Cardiac fibroblast (primary cell): ENCODE data around the gene OMA1.
A peak's percentile ranks its signal among the peaks of the same experiment; 100 is the strongest.

ENCODE experiments used
- DNase-seq, 2 donors: peaks; one replicate each; pipeline versions ENCODE4 v3.0.0 to v3.0.0-alpha.2; 2010; ENCODE audit warnings: low read depth in 2 of 2
- H3K4me3 ChIP-seq, 2 donors: replicated peaks in 1 of 2; 1 replicate in 1 of 2; 2 replicates in 1 of 2; pipeline ENCODE4 v1.5.1; 2011; ENCODE audit warnings: low read depth in 2 of 2, low read length in 2 of 2, mild to moderate bottlenecking in 2 of 2, moderate library complexity in 1 of 2
- CTCF ChIP-seq: IDR thresholded peaks from one replicate; pipeline ENCODE4 v1.5.1; 2011; ENCODE audit warnings: low read depth, mild to moderate bottlenecking, low read length, inconsistent platforms

Gene OMA1

DNA sequence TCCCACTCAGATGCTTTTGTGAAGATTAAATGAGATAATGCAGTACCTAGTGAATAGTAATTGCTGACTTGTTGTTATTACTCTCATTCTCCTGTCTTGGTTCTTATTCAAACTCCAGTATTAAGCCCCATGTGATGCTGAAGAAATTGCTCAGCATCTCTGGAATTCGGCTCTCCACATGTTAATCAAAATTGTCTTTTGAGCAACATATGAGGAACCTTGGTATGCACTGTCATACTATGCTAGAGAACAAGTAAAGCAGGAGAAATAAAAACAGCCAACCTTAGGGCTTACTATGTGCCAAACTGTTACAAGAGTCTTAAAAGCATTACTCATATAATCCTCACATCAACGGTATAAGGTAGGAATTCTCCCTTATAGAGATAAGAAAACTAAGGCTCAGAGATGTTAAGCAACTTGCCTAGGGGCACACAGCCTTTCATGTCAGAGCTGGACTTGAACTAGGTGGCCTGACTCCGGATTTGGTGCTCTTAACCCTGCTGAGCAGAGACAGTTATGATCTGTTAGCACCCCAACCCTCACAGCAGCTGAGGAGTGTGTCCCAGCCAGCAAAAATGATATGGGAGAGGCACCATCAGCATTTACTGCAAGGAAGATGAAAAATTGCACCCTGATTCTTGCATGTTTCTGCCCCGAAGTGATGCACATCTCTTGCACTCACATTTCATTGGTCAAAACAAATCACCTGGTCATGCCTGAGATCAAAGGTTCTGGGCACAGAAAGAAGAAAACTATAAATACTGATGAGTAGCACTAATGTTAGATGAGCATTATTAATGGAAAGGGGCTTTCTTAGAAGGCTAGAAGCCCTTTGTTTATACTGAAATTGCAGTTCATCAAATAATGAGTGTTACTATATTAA lies 102.3 kb downstream of the OMA1 start:
- TF ChIP-seq CTCF: no peak
- no peak overlapping the region for H3K4me3 ChIP-seq
- peak in 1 of 2 donors; percentile 18 for DNase-seq

DNA sequence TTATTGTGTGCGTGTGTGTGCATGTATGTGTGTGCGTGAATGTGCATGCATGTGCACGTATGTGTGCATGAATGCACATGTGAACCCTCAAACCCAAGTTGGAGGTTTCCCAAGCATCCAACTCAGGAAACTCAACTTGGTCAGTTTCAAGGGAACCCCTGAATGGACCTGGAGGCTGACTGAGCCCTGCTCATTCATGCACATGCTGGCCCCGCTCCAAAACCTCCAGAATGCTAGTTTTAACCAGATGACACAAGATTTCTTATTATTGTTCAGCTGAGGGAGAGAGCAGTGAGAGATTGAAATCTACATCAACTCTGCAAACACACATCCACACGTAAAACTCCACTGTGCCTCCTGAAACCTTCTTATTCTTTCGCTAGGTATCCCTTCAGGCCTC lies 104.4 kb downstream of the OMA1 start:
- DNase-seq: no peak
- H3K4me3 ChIP-seq: no peak overlapping the region
- TF ChIP-seq CTCF: no peak

- DNase-seq: no peak
- H3K4me3 ChIP-seq: no peak overlapping the region
- no peak for TF ChIP-seq CTCF
Observed at GRCh38 chr1:58441699-58442098, 104.8 kb downstream of the OMA1 start.

DNA sequence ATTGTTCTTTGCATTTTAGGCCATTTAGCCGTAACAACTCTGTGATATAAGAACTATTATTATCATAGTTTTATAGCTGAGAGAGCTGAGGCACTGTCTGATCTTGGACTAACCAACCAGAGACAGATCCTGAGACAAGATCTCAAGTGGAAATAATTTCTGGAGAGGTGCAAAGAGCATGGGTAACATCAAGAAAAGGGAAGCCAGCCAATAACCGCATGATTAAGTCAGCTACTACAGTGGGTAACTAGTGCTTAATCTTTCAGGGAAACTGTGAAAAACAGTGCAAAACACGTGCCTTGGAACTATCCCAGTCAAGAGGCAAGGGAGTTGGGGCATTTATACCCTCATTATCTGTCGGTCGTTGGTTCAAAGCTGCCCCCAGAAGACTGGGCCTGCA lies 105.8 kb downstream of the OMA1 start:
- TF ChIP-seq CTCF: no peak
- no peak for DNase-seq
- no peak overlapping the region for H3K4me3 ChIP-seq

DNA sequence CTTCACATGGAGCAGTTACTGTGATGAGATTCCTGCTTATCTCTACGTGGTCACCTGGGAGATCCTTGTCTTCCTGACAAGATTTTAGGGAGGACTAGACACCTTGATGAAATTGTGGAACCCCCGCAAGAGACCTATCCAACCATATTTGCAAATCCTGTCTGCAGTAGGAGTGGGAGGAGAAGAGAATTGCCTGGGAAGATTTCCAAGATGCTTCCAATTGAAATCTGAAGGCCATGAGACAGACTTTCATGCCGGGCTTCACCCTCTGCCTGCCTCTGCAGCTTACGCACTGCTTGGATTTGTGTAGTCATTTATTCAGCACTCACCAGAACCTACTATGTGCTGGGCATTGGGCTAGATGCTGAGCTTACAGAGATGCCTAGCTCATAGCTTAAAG lies 106.6 kb downstream of the OMA1 start:
- DNase-seq: no peak
- no peak for TF ChIP-seq CTCF
- no peak overlapping the region for H3K4me3 ChIP-seq

- H3K4me3 ChIP-seq: no peak overlapping the region
- TF ChIP-seq CTCF: no peak
- no peak for DNase-seq
Observed at GRCh38 chr1:58438468-58438867, 108.1 kb downstream of the OMA1 start.
